Activated CD8-positive, alpha-beta T cell treated with anti-CD3 and anti-CD28 coated beads for 36 hours (primary cell): Measurements from ENCODE around the gene KLHL30. TPM values are rescaled to one million over a fixed set of nuclear protein-coding genes. Genes with fewer than 3 reads are reported as not detected.
"Not testable (repeated sequence)": the region's sequence is repeated elsewhere in the genome, so short reads cannot be mapped to it uniquely, and the experiment has no call there.

Source experiments
- ATAC-seq: fragments of 200-7000 bp; cut with Tn5 transposase; one replicate; pipeline ENCODE4 v1.10.0; 2021; ENCODE audit warnings: mild to moderate bottlenecking, moderate library complexity
- CTCF ChIA-PET: fragments of 350-600 bp; sonication (Branson Sonifier 250); formaldehyde crosslinking; loops from one replicate; lab custom pipeline; 2021; ENCODE audit warnings: antibody characterized with exemption; lab: Charles Lee
- POLR2A ChIA-PET: fragments of 350-600 bp; sonication (Branson Sonifier 250); formaldehyde crosslinking; loops from one replicate; lab custom pipeline; 2021; ENCODE audit warnings: antibody characterized with exemption; lab: Charles Lee
- DNase-seq: peaks from one replicate; pipeline ENCODE4 v3.0.0-alpha.2; 2020
- H3K27ac Mint-ChIP-seq: one replicate; pipeline ENCODE4 v1.8.0; 2021; ENCODE audit warnings: mild to moderate bottlenecking, mixed read lengths
- H3K27me3 Mint-ChIP-seq: one replicate; pipeline ENCODE4 v1.8.0; 2021; ENCODE audit warnings: mixed read lengths
- H3K36me3 Mint-ChIP-seq: one replicate; pipeline ENCODE4 v1.8.0; 2021; ENCODE audit warnings: low read depth, mixed read lengths
- H3K4me1 Mint-ChIP-seq: one replicate; pipeline ENCODE4 v1.8.0; 2021; ENCODE audit warnings: low read depth, mixed read lengths
- H3K4me3 Mint-ChIP-seq: one replicate; pipeline ENCODE4 v1.8.0; 2021; ENCODE audit warnings: mild to moderate bottlenecking, moderate library complexity, mixed read lengths
- H3K9me3 Mint-ChIP-seq: one replicate; pipeline ENCODE4 v1.8.0; 2021; ENCODE audit warnings: mixed read lengths
- CTCF ChIP-seq: fragments of 200-600 bp; IDR thresholded peaks from one replicate; pipeline ENCODE4 v1.8.0; 2022; ENCODE audit warnings: antibody characterized with exemption, mild to moderate bottlenecking
- intact Hi-C: fragments of 100-400 bp; cut with micrococcal nuclease; formaldehyde crosslinking; loops from one replicate; pipeline ENCODE4 v1.10.0; 2022
- total RNA-seq, 2 experiments: library from RNA; stranded (reverse); gene quantifications; one replicate each; pipeline ENCODE4 v1.2.3, GENCODE V29; 2021

KLHL30 gene
- total RNA-seq, 2 experiments from 2014 or later, result not detected

DNA sequence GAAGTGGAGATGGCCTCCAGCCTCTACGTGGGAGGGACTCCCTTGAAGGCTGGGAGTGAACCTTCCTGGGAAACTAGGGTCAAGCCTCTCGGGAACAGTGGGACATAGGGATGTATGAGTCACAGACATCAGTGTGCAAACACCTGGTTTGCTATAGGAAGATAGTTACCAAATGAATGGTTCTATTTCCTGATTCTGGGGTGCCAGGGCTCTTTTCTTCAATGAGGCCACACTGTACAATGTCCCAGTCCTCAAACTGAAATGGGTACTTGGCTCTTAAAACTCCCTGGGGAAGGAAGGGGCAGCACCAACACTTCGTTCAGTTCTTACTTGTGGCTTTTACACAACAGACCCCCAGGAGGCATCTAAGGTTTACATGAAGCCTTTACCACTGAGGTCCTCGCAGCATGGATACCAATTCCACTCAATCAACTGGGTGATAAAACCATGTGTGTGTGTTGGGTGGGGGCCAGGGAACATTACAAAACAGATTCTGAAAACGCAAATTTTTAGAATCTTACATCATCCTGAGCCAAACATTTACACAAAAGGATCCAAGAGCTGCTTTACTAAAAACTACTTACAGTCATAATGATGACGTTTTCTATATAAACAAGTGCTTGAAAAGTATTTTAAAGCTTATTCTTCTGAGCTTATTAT lies 30.7 kb downstream of the KLHL30 start:
- no peak for TF ChIP-seq CTCF
- ChIA-PET POLR2A (no interaction called here), CTCF (no interaction called here)
- no peak overlapping the region for H3K27ac Mint-ChIP-seq
- no peaks in the 10 kb centered on the region for H3K9me3 Mint-ChIP-seq
- DNase-seq (no peak), ATAC-seq (no peak)
- peaks cover 9% of the 10 kb centered on the region for H3K27me3 Mint-ChIP-seq
- peaks cover 20% of the 10 kb centered on the region for H3K36me3 Mint-ChIP-seq
- H3K4me3 Mint-ChIP-seq, result no peak overlapping the region
- H3K4me1 Mint-ChIP-seq, result no peaks in the 10 kb centered on the region
- intact Hi-C loops, result no loop called here

DNA sequence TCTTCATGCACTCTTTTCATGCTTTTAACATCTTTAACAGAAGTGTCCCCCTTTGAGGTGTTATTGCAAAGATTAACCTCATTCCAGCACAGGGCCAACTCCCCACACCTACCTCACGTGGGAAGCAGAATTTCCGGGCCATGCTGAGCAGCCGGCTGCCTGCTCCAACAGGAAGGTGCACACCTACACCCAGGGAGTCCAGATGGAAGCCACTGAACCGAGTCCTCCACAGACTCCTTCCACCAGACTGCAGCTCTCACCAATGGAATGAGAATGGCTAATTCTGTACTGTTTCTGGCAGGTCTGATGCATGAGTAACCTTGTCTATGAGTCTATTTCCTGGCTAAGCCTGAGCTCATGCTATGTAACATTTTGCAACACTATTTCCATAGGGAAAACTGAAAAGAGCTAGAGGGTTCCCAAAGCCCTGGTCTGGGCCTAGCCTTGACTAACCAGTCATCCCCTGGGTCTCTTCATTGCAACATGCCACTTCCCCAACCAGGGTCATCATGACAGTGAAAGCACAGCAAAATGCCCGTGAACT lies 31.3 kb downstream of the KLHL30 start:
- H3K27me3 Mint-ChIP-seq, result peaks cover 5% of the 10 kb centered on the region
- no peak for ATAC-seq
- TF ChIP-seq CTCF, result no peak
- H3K27ac Mint-ChIP-seq, result peak overlapping the region; percentile 35
- H3K9me3 Mint-ChIP-seq, result no peaks in the 10 kb centered on the region
- POLR2A ChIA-PET, result no interaction called here
- DNase-seq, result no peak
- CTCF ChIA-PET, result no interaction called here
- H3K36me3 Mint-ChIP-seq, result peaks cover 21% of the 10 kb centered on the region
- intact Hi-C loops, result no loop called here
- H3K4me3 Mint-ChIP-seq, result no peak overlapping the region
- H3K4me1 Mint-ChIP-seq, result no peaks in the 10 kb centered on the region

- ChIA-PET CTCF (no interaction called here), POLR2A (no interaction called here)
- H3K27me3 Mint-ChIP-seq, result no peaks in the 10 kb centered on the region
- intact Hi-C loops, result no loop called here
- H3K27ac Mint-ChIP-seq, result no peak overlapping the region
- no peak overlapping the region for H3K4me3 Mint-ChIP-seq
- no peak for ATAC-seq
- H3K4me1 Mint-ChIP-seq, result no peaks in the 10 kb centered on the region
- H3K36me3 Mint-ChIP-seq, result peaks cover 21% of the 10 kb centered on the region
- no peak for DNase-seq
- no peak for TF ChIP-seq CTCF
- H3K9me3 Mint-ChIP-seq, result no peaks in the 10 kb centered on the region
Observed at GRCh38 chr2:238170386-238171071, 32.1 kb downstream of the KLHL30 start.

DNA sequence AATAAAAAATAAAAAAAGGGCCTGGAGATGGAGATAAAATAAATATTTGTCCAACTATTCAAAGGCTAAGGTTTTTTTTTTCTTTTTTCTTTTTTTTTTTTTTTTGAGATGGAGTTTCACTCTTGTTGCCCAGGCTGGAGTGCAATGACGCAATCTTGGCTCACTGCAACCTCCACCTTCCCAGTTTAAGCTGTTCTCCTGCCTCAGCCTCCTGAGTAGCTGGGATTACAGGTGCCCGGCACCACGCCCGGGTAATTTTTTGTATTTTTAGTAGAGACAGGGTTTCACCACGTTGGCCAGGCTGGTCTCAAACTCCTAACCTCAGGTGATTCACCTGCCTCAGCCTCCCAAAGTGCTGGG lies 32.6 kb downstream of the KLHL30 start:
- intact Hi-C loops, CTCF ChIA-PET, H3K27me3 Mint-ChIP-seq, H3K9me3 Mint-ChIP-seq, H3K4me3 Mint-ChIP-seq, H3K27ac Mint-ChIP-seq, POLR2A ChIA-PET, ATAC-seq, DNase-seq, H3K4me1 Mint-ChIP-seq: not testable (repeated sequence)
- peaks cover 24% of the 10 kb centered on the region for H3K36me3 Mint-ChIP-seq

DNA sequence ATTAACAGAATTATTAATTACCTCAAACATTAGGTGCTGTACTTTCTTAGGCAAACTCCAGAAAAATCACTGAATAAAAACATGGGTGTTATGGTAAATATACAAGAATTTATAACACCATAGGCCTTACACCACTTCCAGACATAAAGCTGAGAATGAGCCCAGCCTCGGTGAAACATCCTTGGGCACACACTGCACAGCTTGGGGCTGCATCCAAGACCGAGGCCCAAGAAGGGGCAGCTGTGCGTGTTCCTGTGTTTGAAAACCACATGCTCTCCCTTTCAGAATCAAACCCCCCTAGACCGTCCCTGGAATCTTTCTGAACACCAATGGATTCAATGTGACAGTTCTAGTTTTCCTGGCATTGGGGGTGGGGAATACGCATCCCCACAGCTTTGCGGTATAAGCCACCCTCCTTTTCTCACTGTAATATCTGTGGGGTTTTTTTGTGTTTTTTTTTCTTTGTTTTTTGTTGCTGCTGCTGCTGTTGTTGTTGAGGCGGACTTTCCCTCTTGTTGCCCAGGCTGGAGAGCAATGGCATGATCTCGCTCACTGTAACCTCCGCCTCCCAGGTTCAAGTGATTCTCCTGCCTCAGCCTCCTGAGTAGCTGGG lies 33.2 kb downstream of the KLHL30 start:
- intact Hi-C loops, result no loop called here
- ChIA-PET CTCF (no interaction called here), POLR2A (no interaction called here)
- Mint-ChIP-seq H3K27ac (no peak overlapping the region), H3K4me3 (no peak overlapping the region), H3K9me3 (no peaks in the 10 kb centered on the region), H3K4me1 (no peaks in the 10 kb centered on the region), H3K36me3 (peaks cover 27% of the 10 kb centered on the region), H3K27me3 (no peaks in the 10 kb centered on the region)
- DNase-seq (no peak), ATAC-seq (no peak)
- TF ChIP-seq CTCF, result no peak
